Colonic mucosa (tissue), 4 donors: ENCODE measurements around the gene HMGCLL1. TPM values are rescaled to one million over a fixed set of nuclear protein-coding genes. Genes with fewer than 3 reads are reported as not detected.

ENCODE experiments used
- DNase-seq: peaks from one replicate; pipeline ENCODE4 v3.0.0-alpha.2; 2020
- H3K27ac ChIP-seq: fragments of 200-600 bp; one replicate; pipeline ENCODE4 v1.8.0; 2021
- H3K27me3 ChIP-seq: fragments of 200-600 bp; one replicate; pipeline ENCODE4 v1.8.0; 2021
- H3K36me3 ChIP-seq: fragments of 200-600 bp; one replicate; pipeline ENCODE4 v1.8.0; 2021
- H3K4me1 ChIP-seq: fragments of 200-600 bp; one replicate; pipeline ENCODE4 v1.8.0; 2021; ENCODE audit warnings: mild to moderate bottlenecking
- H3K4me3 ChIP-seq: fragments of 200-600 bp; one replicate; pipeline ENCODE4 v1.8.0; 2021
- H3K9ac ChIP-seq, 2 donors: one replicate each; pipeline ENCODE4 v1.7.0; 2013; ENCODE audit warnings: control low read depth in 2 of 2, low read depth in 2 of 2, low read length in 2 of 2
- H3K9me3 ChIP-seq: fragments of 200-600 bp; one replicate; pipeline ENCODE4 v1.8.0; 2021
- CTCF ChIP-seq: fragments of 200-600 bp; IDR thresholded peaks from one replicate; pipeline ENCODE4 v1.8.0; 2022; ENCODE audit warnings: antibody characterized with exemption, mild to moderate bottlenecking
- intact Hi-C: fragments of 100-400 bp; cut with DNase I; formaldehyde crosslinking; loops from one replicate; pipeline ENCODE4 v1.14.1; 2022
- total RNA-seq, 2 donors: library from RNA; stranded (reverse); fragmentation: NEBNext Ultra II Directional in 1 of 2; extraction: Animal tissue kit (Norgen Biotek cat#: 25700) in 1 of 2; gene quantifications; one replicate each; pipeline ENCODE4 v1.2.1, GENCODE V29; 2021
- donor health status: healthy.
- donor health status: DM: no; HTN: no; CAD: no.
- donor health status: DM: no; HTN: no; CAD: no.

HMGCLL1 gene
- total RNA-seq, 2 donors from 2014 or later = 0.45 to 0.52 TPM

- Histone ChIP-seq H3K27me3 (no peaks in the 10 kb centered on the region), H3K36me3 (no peaks in the 10 kb centered on the region), H3K4me1 (no peaks in the 10 kb centered on the region), H3K27ac (no peak overlapping the region), H3K9ac (no peak overlapping the region), H3K9me3 (no peaks in the 10 kb centered on the region), H3K4me3 (no peak overlapping the region)
- no peak for TF ChIP-seq CTCF
- no peak for DNase-seq
- intact Hi-C loops = no loop called here
Observed at GRCh38 chr6:55569638-55570037, 9.4 kb downstream of the HMGCLL1 start.

DNA sequence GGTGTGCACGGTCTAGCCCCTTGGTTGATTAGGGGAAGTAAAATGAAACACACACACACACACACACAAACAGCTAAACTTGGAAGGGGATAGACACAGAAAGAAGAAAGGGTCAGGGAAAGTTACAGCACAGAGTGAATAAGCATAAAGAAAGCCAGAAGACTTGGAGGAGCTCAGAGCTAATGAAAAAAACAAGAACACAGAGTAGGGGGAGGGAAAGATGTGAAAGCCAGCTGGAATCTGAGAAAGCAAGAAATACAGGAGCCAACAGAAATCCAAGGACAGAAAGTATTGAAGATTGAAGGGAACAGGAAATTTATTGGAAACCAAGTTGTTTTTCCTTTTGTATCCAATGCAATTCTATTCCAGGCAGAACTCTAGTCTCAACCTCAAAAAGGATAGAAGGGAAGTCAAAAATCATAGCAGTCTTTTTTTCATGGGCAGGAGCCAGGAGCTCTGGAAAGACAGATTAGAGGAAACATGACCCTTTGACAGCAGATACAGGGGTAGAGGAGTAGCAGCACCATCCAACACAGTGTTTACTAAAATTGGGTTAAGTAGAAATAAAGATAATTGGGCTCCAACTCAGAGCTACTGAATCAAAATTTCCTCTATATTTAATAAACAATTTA lies 10.1 kb downstream of the HMGCLL1 start:
- Histone ChIP-seq H3K9ac (no peak overlapping the region), H3K9me3 (no peaks in the 10 kb centered on the region), H3K36me3 (no peaks in the 10 kb centered on the region), H3K4me3 (no peak overlapping the region), H3K27ac (no peak overlapping the region), H3K27me3 (no peaks in the 10 kb centered on the region), H3K4me1 (no peaks in the 10 kb centered on the region)
- TF ChIP-seq CTCF = no peak
- DNase-seq = no peak
- intact Hi-C loops = no loop called here

DNA sequence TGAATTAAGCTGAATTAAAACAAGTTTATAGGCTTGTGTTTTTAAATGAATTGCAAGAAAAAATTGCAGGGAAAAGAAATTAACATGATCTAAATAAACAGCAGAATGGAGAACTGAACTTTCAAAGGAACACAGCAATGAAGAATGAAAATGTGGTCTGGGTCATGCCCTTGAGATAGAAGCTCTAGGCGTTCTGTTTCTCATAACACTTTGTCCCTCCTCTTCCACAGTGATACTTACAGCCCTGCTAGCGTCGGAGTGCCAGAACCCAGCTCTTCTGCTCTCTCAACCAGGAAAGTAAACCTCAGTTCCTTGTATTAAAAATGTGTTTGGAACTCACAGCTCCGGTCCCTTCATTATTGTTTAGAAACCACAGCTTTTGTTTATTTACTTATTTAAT lies 11.4 kb downstream of the HMGCLL1 start:
- intact Hi-C loops = no loop called here
- H3K4me3 ChIP-seq = no peak overlapping the region
- H3K27ac ChIP-seq = no peak overlapping the region
- H3K4me1 ChIP-seq = no peaks in the 10 kb centered on the region
- no peak for DNase-seq
- H3K9ac ChIP-seq = no peak overlapping the region
- no peaks in the 10 kb centered on the region for H3K9me3 ChIP-seq
- H3K27me3 ChIP-seq = no peaks in the 10 kb centered on the region
- no peak for TF ChIP-seq CTCF
- H3K36me3 ChIP-seq = no peaks in the 10 kb centered on the region

DNA sequence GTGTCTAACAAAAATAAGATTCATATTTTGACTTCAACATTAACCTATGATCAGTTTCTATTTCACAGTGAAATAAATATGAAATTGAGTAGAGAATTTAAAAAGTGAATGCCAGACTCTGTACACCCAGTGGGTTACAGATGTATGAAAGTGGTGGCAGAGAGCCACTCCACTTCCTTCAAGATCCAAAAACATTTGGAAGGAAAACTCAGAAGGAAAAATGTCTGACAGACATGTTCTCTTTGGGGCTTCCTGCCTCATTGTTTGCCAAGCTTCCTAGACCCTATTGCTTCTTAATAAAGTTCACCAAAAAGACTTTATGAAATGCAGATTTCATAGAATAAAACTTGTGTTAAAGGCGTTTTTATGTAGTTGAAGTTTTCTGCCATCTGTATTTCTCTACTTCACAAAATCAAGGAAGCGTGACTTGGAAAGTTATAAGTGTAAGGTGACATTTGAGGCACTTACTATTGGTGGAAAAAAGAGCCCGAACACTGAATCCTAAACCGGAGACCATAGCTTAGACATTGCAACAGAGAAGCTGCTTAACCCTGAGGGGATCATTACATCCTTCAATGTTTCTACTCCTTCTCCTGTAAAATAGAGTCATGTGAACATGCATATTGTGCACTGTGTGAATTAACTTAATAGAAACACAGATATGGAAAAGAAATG lies 12.8 kb downstream of the HMGCLL1 start:
- no peak for TF ChIP-seq CTCF
- Histone ChIP-seq H3K9ac (no peak overlapping the region), H3K27me3 (no peaks in the 10 kb centered on the region), H3K27ac (no peak overlapping the region), H3K36me3 (no peaks in the 10 kb centered on the region), H3K9me3 (no peaks in the 10 kb centered on the region), H3K4me3 (no peak overlapping the region), H3K4me1 (no peaks in the 10 kb centered on the region)
- DNase-seq = no peak
- intact Hi-C loops = no loop called here

DNA sequence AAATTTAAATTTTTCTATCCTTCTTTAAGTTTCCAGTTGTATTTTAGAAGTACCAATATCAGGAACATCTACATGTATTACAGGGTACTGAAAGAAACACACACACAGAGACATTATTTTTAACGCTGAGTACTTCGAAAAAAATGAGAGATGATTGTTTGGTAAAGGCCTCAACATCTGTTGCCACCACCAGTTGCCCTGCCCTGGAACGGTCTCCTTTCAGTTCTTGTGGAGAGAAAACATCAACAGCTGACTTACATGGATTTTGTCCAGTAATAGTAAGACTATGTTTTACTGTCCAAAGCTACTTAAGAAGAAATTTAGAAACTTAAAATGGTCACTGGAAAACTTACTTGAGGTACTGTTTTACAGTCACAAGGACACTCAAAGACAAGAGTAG lies 16.7 kb downstream of the HMGCLL1 start:
- H3K9ac ChIP-seq = no peak overlapping the region
- TF ChIP-seq CTCF = no peak
- intact Hi-C loops = no loop called here
- H3K36me3 ChIP-seq = no peaks in the 10 kb centered on the region
- no peak overlapping the region for H3K4me3 ChIP-seq
- no peak for DNase-seq
- H3K4me1 ChIP-seq = no peaks in the 10 kb centered on the region
- no peak overlapping the region for H3K27ac ChIP-seq
- H3K9me3 ChIP-seq = no peaks in the 10 kb centered on the region
- H3K27me3 ChIP-seq = no peaks in the 10 kb centered on the region
